NCI-H1092 (cell line): Measurements from ENCODE around the gene TCAP.

Experiments used
- DNase-seq: peaks from one replicate; lab custom pipeline; 2025; lab: John Stamatoyannopoulos, UW

The TCAP gene

DNA sequence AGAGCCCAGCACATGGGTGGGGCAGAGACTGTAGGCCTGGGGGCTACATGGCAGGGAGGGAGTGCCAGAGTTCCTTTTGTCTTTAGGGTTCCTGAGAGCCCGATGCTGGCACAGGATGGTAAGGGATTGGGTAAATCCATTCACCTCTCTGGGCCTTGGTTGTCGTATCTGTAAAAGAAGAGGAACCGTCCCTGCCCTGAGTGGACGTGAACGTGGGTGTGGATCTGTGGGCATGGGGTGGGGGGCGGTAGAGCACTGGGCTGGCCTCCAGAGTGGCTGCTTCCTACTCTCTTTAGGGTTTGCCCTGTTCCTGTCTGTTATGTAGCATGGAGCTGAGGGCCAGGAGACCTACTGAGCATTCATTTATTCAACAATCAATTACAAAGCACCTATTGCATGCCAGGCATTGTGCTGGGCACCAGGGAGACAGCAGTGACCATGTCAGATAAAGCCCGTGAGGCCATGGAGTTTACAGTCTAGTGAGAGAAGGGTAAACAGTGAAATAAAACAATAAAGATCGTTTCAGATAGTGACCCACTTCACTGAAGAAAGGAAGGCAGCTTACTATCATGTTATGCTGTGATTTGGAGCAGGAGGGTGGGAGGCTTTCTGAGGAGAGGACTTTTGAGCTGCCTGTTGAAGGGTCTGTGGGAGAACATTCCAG, 13.1 kb upstream of the TCAP start:
- DNase-seq: no peak

DNA sequence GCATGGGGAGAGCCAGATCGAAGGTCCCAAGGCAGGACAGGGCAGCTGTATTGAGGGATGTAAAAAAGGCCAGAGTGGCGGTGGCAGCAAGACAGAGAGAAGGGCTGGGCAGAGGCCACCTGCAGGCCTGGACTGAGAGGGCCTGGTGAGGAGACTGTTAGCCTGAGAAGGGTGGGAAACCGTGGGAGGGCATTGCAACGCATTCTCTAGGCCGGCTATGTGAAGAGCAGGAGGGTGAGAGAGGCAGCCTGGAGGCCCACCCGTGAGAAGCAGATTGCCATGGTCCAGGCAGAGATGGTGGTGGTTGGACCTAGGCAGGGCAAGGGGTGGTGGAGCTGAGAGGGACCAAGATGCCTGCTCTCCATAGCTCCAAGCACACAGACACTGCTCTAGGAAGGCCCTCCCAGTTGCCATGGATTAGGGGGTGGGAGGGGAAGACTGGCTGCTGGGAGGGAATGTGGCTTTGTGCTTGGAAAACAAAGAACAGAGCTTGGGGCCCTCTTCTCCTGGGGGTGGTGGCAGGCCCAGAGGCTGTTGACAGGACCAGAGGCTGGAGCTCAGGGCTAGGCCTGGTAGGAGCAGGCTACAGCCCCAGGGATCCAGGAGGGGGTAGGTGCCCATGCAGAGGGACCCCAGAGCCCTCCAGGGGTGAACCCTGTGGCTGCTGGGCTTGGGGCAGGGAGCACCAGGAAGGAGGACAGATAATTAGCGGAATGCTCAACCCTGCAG, 12.4 kb upstream of the TCAP start:
- DNase-seq: no peak

DNA sequence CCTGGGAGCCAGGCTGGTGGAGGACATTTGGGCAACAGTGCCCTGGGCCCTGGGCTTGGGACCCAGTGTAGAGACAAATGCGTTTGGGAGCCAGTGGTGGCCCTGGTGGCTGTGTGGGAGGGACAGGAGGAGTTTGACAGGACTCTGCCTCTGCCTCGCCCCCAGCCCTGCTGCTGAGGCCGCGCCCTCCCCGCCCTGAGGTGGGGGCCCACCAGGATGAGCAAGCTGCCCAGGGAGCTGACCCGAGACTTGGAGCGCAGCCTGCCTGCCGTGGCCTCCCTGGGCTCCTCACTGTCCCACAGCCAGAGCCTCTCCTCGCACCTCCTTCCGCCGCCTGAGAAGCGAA, 11.9 kb upstream of the TCAP start:
- DNase-seq: no peak

DNA sequence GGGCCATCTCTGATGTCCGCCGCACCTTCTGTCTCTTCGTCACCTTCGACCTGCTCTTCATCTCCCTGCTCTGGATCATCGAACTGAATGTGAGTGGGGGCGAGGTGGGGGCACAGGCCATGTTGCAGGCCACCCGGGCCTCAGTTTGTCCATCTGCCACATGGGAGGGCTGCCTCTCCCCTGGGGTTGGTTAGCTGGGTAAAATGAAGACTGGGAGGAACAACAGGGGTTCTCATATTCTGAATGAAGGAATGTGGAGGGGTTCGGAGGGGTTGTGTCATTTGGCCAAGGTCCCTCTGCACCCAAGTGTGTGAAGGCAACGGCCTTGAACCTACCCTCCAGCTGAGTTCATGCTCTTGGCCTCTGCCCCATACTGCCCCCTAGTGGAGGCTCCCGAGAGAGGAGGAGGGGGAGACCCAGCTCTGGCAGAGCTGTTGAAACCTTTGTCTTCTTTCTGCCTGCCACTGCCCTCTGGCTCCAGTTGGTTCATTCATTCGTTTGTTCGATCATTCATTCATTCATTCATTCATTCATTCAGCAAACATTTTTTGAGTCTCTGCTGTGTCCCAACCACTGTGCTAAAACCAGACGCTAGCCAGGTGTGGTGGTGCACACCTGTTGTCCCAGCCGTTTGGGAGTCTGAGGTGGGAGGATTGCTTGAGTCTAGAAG, 11.4 kb upstream of the TCAP start:
- peak; percentile 50 for DNase-seq

DNA sequence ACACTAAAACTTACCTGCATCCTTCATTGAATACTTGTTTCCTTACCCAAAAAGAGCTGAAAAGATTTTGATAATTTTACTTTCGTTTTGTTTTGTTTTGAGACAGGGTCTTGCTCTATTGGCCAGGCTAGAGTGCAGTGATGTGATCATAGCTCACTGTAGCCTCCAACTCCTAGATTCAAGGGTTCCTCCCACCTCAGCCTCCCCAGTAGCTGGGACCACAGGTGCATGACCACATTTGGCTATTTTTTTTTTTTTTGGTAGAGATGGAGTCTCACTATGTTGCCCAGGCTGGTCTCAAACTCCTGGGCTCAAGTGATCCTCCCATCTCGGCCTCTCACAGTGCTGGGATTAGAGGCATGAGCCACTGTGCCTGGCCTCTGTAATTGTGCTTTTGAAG, 10.0 kb upstream of the TCAP start:
- DNase-seq: no peak

DNA sequence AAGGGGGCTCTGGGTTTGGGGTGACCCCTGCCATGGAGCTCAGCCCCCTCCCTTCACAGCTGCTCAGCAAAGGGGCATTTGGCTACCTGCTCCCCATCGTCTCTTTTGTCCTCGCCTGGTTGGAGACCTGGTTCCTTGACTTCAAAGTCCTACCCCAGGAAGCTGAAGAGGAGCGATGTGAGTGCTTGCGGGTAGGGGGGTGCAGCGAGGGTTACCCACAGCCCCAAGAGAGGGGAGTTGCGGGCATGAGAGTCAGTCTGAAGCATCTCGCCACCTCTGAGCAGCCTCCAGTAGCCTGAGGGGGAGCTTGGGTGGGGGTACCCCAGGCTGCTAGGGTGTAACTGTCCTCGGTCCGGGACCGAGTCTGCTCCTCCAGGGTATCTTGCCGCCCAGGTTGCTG, 6.8 kb upstream of the TCAP start:
- no peak for DNase-seq

DNA sequence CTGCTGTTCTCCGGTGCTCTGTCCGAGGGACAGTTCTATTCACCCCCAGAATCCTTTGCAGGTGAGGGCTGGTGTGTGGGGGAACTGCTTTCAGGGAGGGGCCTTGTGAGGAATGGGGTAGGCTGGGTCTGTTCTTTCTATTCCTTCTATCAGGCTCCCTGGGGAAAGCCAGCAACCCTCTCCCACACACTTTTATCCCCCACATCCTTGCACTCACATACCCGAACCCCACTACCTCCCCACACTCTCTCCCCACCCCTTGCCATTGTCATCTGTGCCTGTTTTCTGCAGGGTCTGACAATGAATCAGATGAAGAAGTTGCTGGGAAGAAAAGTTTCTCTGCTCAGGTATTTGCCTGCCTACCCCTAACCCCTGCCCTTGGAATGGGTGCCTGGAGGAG, 6.4 kb upstream of the TCAP start:
- DNase-seq: no peak

DNA sequence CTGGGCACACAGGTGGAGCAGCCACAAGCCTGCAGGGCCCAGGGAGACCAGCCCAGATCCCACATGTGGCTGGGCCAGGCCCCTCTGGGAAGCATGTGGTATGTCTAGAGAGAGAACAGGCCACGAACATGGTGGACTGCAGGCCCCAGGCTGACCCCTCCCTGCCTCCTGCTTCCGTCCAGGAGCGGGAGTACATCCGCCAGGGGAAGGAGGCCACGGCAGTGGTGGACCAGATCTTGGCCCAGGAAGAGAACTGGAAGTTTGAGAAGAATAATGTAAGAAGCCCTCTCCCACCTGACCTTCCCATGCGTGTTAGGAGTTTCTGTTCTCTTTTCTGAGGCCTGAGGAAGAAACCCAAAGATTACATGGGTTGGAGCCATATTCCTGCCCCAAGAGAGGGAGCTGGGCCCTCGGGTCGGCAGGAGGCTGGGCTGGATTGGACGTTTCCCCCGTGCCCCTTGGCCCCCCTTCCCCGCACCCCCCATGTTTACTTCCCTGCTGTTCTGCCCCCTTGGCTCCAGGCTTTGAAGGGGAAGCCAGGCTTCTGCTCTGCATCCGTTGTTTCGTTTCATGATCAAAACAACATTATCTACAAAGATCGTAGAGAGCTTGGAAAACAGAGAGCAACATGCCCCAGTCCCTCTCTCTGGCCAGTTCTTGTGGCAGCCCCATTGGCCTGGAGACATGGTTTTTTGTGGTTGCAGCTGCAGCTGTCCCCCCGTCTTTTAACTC, 5.7 kb upstream of the TCAP start:
- no peak for DNase-seq

DNA sequence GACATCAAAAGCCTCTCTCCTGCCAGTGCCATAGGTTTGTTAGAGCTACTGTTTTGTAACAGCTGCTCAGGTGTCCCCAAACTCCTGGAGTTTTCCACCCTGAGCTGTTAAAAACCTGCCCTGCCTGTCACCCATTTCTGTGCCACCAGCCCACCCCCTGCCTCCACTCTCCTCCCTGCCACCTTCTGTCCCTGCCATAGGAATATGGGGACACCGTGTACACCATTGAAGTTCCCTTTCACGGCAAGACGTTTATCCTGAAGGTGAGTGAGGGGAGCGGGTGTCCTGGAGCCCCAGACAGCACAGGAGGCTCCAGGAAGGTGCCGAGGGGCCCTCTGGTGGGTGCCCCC, 5.2 kb upstream of the TCAP start:
- DNase-seq: no peak

DNA sequence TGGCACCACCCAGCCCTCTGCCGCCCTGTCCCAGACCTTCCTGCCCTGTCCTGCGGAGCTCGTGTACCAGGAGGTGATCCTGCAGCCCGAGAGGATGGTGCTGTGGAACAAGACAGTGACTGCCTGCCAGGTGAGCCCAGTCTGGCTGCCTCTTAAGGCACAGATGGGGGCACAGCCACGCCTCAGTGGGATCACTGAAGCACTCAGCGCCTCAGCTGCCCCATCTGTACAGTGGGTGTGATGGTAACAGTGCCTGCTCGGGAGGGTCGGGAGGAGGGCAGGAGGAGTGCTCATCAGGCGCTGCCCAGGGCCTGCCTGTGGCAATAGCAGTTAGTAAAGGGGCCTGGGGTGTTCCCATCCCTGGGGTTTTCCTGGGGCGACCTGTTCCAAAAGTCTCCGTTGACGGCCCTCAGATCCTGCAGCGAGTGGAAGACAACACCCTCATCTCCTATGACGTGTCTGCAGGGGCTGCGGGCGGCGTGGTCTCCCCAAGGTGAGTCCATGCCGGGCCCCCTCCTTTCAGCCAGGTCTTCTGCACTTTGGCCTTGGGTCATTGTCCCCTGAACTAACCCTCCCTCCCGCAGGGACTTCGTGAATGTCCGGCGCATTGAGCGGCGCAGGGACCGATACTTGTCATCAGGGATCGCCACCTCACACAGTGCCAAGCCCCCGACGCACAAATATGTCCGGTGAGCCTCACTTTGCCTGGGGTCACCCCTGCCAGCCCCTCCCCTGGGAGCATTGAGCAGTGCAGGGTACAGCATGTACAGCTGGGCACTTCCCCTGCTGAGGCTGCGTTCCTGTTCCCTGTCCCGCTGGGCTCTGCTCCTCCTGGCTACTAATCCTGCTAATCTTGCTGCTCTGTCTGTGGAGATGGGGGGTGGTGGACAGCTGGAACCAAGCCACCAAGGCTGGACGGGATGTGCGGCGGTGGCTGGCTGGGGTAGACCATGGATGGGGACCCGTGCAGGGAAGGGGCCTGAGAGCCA, 4.5 kb upstream of the TCAP start:
- DNase-seq: no peak

DNA sequence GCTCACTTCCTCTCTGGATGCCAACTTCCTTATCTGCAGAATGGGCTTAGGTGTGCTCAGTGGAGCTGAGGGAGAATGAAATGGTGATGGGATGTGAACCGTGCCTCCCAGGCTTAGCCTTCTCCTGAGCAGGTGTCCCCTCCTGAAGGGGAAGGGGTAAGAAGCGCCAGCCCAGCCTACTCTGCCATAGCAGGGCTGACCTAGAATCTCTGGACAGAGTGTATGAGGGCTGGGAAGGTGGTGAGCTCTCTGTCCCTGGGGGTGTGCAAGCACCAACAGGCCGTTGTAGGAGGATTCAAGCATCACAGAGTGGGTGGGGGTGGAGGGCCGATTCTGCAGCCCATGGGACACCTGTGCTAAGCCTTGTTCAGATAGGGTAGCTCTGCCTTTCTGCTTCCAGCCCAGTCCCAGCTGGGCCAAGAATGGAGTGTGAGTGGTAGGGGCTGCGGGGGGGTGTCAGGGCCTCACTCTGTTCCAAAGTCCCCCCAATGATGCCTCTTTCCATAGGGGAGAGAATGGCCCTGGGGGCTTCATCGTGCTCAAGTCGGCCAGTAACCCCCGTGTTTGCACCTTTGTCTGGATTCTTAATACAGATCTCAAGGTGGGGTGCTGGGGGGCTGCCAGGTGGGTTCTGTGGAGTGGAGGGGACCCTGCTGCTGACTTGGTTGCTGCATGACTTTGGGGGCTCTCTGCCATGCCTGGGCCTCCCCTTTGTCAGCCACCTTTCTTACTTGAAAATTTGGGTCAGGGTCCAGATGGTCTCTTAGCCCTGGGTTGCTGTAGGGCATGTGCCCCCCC, 3.2 kb upstream of the TCAP start:
- no peak for DNase-seq

DNA sequence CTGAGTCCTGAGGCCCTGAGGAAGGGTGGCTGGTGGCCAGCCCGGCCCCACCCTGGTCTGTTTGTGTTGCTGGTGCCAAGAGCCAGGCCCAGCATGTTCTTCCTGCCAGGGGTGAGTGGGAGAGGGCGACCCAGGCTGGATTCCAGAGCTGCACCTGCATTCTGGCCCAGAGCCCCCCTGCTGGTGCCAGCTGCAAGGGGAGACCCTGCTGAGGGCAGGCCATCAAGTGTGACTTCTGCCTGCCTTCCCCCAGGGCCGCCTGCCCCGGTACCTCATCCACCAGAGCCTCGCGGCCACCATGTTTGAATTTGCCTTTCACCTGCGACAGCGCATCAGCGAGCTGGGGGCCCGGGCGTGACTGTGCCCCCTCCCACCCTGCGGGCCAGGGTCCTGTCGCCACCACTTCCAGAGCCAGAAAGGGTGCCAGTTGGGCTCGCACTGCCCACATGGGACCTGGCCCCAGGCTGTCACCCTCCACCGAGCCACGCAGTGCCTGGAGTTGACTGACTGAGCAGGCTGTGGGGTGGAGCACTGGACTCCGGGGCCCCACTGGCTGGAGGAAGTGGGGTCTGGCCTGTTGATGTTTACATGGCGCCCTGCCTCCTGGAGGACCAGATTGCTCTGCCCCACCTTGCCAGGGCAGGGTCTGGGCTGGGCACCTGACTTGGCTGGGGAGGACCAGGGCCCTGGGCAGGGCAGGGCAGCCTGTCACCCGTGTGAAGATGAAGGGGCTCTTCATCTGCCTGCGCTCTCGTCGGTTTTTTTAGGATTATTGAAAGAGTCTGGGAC, 2.4 kb upstream of the TCAP start:
- DNase-seq: no peak

DNA sequence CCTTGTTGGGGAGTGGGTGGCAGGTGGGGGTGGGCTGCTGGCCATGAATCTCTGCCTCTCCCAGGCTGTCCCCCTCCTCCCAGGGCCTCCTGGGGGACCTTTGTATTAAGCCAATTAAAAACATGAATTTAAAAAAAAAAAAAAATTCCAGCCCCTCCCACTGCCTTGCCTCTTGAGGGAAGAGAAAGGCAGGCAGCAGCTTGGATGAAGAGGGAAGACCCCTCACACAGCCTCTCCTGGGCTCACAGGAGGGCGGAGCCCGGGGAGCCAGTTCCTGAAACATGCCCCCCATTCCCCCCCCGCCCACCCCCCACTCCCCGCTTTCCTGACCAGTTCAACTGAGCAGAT, 1.8 kb upstream of the TCAP start:
- no peak for DNase-seq

DNA sequence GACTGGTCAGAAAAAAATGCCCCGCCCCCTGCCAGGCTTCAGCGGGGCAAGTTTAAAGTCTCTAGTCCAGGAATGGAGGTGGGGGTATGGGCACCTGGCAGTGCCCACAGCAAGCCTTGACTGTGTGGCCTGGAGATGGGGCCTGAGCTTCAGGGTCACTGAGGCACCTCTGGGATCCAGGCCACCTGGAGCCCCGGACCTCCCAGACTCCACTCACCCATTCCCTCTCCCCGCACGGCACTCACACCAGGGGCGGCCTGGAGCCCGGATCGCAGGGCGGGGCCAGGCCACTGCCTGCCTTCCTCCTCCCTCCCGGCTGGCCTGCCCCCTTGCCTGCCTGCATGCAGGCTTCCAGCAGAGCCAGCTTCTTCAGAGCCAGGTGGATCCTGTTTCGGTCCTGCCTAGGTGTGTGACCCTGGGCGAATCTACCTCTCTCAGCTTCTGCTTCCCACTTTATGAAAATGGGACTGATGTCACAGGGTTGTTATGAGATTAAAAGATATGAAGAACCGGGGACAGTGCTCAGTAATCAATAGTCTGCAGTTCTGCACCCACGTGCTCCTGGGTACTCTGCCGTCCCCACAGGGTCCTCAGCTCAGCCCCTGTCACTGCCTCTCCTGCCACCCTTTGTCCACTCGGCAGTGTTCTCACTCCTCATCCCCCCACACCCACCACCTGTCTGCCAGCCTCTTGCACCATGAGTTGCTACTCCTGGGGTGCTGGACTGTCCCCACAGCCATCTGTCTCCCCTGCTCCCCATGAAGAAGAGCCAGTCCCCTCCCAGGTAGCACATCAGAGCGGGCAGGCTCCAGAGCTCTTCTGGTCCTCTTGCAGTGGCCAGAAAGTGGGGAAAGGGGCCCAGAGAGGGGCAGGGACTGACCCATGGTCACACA, 1.2 kb upstream of the TCAP start:
- DNase-seq: no peak

DNA sequence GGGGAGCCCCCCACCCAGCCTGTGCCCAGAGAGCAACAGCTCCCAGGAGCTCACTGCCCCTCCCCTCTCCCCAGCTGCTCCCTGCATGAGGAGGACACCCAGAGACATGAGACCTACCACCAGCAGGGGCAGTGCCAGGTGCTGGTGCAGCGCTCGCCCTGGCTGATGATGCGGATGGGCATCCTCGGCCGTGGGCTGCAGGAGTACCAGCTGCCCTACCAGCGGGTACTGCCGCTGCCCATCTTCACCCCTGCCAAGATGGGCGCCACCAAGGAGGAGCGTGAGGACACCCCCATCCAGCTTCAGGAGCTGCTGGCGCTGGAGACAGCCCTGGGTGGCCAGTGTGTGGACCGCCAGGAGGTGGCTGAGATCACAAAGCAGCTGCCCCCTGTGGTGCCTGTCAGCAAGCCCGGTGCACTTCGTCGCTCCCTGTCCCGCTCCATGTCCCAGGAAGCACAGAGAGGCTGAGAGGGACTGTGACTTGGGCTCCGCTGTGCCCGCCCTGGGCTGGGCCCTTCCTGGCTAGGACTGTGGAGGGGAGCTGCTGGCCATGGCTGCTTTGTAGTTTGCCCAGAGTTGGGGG, 584 bp downstream of the TCAP start:
- peak; percentile 33 for DNase-seq

DNA sequence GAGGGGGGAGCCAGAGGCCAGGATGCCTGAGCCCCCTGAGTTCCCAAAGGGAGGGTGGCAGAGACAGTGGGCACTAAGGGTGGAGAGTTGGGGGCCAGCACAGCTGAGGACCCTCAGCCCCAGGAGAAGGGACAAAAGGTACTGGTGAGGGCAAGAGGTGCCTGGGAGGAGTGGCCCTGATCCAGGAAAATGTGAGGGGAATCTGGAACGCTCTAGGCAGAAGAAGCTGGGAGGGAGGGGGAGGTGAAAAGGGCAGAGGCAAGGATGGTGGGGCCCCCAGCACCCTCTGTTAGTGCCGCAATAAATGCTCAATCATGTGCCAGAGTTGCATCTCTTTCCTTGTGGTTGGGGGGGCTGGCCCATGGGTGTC, 1.1 kb downstream of the TCAP start:
- DNase-seq: no peak

DNA sequence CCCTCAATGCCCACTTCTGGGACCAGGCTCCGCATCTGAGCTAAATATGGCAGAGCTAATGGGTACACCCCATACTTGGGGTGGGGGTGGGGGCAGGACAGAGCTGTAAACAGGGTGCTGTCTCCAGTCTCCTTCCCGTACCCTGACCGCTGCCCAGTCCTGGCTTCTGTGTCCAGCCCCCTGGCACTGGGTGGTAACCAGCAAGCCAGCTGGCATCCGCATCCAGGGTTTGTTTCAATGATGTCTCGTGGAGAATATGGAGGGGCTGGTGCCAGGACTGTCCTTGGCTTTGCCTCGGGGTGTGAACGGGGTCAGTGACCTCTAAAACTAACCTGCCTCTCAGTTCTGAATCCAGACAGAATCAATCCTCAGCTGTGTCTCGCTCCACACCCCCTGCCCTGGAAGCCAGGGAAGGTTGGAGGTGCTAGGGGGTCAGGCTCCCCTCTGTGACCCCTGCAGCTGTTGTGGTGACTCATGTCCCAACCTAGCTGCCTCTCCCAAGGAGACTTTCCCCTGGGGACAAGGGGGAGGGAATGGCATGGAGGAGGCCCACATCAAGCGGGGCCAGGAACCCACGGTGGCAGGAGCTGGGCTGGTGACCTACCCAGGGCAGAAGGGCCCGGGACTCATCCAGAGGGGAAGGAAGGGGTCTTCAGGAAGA, 1.6 kb downstream of the TCAP start:
- DNase-seq: no peak

DNA sequence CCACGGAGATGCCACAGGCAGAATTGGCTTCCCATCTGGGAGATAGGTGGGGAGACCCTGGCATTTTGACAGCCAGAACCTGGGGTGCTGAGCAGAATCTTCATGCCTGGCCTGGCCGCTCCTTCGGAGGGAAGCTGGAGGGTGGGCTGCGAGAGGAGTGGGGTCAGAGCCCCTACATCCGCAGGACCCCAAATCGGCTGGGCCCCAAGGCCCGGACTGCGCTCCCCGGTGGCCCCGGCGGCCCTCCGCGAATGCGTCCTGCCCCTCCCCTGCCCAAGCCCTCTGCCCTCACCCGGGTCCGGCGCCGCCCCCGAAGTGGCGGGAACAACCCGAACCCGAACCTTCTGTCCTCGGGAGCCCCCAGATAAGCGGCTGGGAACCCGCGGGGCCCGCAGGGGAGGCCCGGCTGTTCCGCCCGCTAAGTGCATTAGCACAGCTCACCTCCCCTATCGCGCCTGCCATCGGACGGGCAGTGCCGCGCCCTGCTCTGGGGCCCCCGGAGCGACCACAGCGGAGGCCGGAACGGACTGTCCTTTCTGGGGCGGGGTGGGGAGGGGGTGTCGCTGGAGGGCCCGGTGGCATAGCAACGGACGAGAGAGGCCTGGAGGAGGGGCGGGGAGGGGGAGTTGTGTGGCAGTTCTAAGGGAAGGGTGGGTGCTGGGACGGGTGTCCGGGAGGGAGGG, 2.3 kb downstream of the TCAP start:
- DNase-seq: no peak
